Hematopoietic multipotent progenitor cell treated with erythropoietin and hydrocortisone succinate and interleukin-3 and kit ligand, for 8 days (in vitro differentiated cells): Measurements from ENCODE around the gene PTPRH.
"Not testable (repeated sequence)": the region's sequence is repeated elsewhere in the genome, so short reads cannot be mapped to it uniquely, and the experiment has no call there.

ENCODE experiments used
- DNase-seq: peaks from one replicate; pipeline ENCODE4 v3.0.0-alpha.2; 2015

PTPRH gene

GRCh38 chr19:55244004-55244680, 34.8 kb upstream of the PTPRH start:
- DNase-seq = no peak

GRCh38 chr19:55242517-55242916, 33.2 kb upstream of the PTPRH start:
- DNase-seq = no peak

GRCh38 chr19:55241935-55242464, 32.7 kb upstream of the PTPRH start:
- DNase-seq = no peak

- no peak for DNase-seq
These were observed 32.0 kb upstream of the PTPRH start for GRCh38 chr19:55241143-55241934.

GRCh38 chr19:55240713-55241020, 31.4 kb upstream of the PTPRH start:
- no peak for DNase-seq

- no peak for DNase-seq
These were observed 29.7 kb upstream of the PTPRH start for GRCh38 chr19:55239004-55239403.

- DNase-seq = no peak
These were observed 28.7 kb upstream of the PTPRH start for GRCh38 chr19:55238030-55238429.

GRCh38 chr19:55232986-55233385, 23.7 kb upstream of the PTPRH start:
- no peak for DNase-seq

GRCh38 chr19:55232286-55232602, 22.9 kb upstream of the PTPRH start:
- DNase-seq = no peak

- no peak for DNase-seq
These were observed 22.3 kb upstream of the PTPRH start for GRCh38 chr19:55231391-55232285.

- no peak for DNase-seq
These were observed 21.5 kb upstream of the PTPRH start for GRCh38 chr19:55230780-55231179.

GRCh38 chr19:55230329-55230728, 21.0 kb upstream of the PTPRH start:
- DNase-seq = no peak

GRCh38 chr19:55229789-55230182, 20.5 kb upstream of the PTPRH start:
- no peak for DNase-seq

GRCh38 chr19:55229145-55229788, 20.0 kb upstream of the PTPRH start:
- DNase-seq = no peak

GRCh38 chr19:55228403-55229031, 19.2 kb upstream of the PTPRH start, which contains the start of gene TMEM86B:
TSS of gene TMEM86B (minus strand) at chr19:55228763. CDS start at chr19:55228741, 22 bp downstream.
- DNase-seq = peak; percentile 98

- no peak for DNase-seq
These were observed 18.7 kb upstream of the PTPRH start for GRCh38 chr19:55228015-55228391.

- no peak for DNase-seq
These were observed 18.1 kb upstream of the PTPRH start for GRCh38 chr19:55227241-55228014.

GRCh38 chr19:55226788-55227187, 17.5 kb upstream of the PTPRH start:
- DNase-seq = no peak

- no peak for DNase-seq
These were observed 17.0 kb upstream of the PTPRH start for GRCh38 chr19:55226273-55226672.

GRCh38 chr19:55225415-55225958, 16.2 kb upstream of the PTPRH start:
- DNase-seq = no peak

- DNase-seq = not testable (repeated sequence)
These were observed 15.5 kb upstream of the PTPRH start for GRCh38 chr19:55224679-55225414.
